K562 (cell line): ENCODE measurements around the gene ZKSCAN1. TPM values are rescaled to one million over a fixed set of nuclear protein-coding genes. Genes with fewer than 3 reads are reported as not detected.

Experiments used
- ATAC-seq: fragments of 200-7000 bp; cut with Tn5 transposase; 3 replicates; pipeline ENCODE4 v1.9.1; 2020; ENCODE audit warnings: moderate library complexity
- BruUV-seq: library from RNA; stranded (reverse); fragments of 400-500 nt; replicated peaks from 2 replicates; lab custom pipeline; 2021; lab: Mats Ljungman, UMichigan
- CTCF ChIA-PET: fragments of 300-600 bp; formaldehyde crosslinking; extraction: SDS; loops from one replicate; lab custom pipeline; 2021; ENCODE audit warnings: low intra/inter-chr PET ratio; lab: Yijun Ruan, JAX
- POLR2A ChIA-PET: fragments of 300-600, 350-650 bp; sonication (Branson Sonifier 250); formaldehyde crosslinking; extraction: SDS; loops from one replicate; lab custom pipeline; 2021; ENCODE audit warnings: antibody characterized with exemption, inconsistent platforms; lab: Yijun Ruan, JAX
- DNase-seq, 4 experiments: peaks; one replicate each; pipeline versions ENCODE4 v3.0.0 to v3.0.0-alpha.2; 2011 to 2018; ENCODE audit warnings: low spot score in 3 of 4, mixed read lengths in 3 of 4; ENCODE audit errors: extremely low read depth in 1 of 4
- FAIRE-seq: peaks from 2 replicates; lab custom pipeline; 2011; peaks lifted over from hg19 to GRCh38; lab: Jason Lieb, UNC
- H2AFZ ChIP-seq: 2 replicates; pipeline ENCODE4 v1.6.0; 2011; ENCODE audit warnings: low read depth, low read length, control low read depth, inconsistent platforms
- H3K27ac ChIP-seq: fragments of 200-600 bp; 3 replicates; pipeline ENCODE4 v1.8.0; 2011; ENCODE audit warnings: low read depth, mild to moderate bottlenecking, control low read depth, inconsistent platforms, low read length, moderate library complexity, mixed read lengths; ENCODE audit errors: extremely low read depth
- H3K27me3 ChIP-seq, 2 experiments: fragments of 300-600 bp in 1 of 2; 2 replicates in 1 of 2; 3 replicates in 1 of 2; pipeline versions ENCODE4 v1.6.0 to v1.8.0; 2011; ENCODE audit warnings: inconsistent platforms in 2 of 2, low read length in 2 of 2, mild to moderate bottlenecking in 1 of 2, mixed read lengths in 1 of 2, moderate library complexity in 1 of 2; ENCODE audit not compliant: control insufficient read depth in 2 of 2, insufficient read depth in 2 of 2
- H3K36me3 ChIP-seq: fragments of 300-600 bp; 3 replicates; pipeline ENCODE4 v1.8.0; 2011; ENCODE audit warnings: mild to moderate bottlenecking, low read length, inconsistent platforms; ENCODE audit not compliant: control insufficient read depth, insufficient read depth
- H3K4me1 ChIP-seq, 2 experiments: fragments of 200-600 bp in 1 of 2; replicated peaks in 1 of 2; 2 replicates in 1 of 2; 3 replicates in 1 of 2; pipeline versions ENCODE4 v1.5.1 to v1.8.0; 2011; ENCODE audit warnings: inconsistent platforms in 2 of 2, low read length in 2 of 2, mild to moderate bottlenecking in 1 of 2, mixed read lengths in 1 of 2, moderate library complexity in 1 of 2; ENCODE audit not compliant: control insufficient read depth in 2 of 2, insufficient read depth in 2 of 2
- H3K4me2 ChIP-seq: 2 replicates; pipeline ENCODE4 v1.6.1; 2011; ENCODE audit warnings: low read length, control low read depth, inconsistent platforms, mixed read lengths; ENCODE audit not compliant: insufficient read depth
- H3K4me3 ChIP-seq: fragments of 200-600 bp; sonication (generic), shearing (Covaris generic); 2 replicates; pipeline ENCODE4 v1.5.1; 2016; ENCODE audit warnings: control low read depth, inconsistent platforms
- H3K79me2 ChIP-seq: fragments of 200-600 bp; 3 replicates; pipeline ENCODE4 v1.8.0; 2011; ENCODE audit warnings: low read length, inconsistent platforms; ENCODE audit not compliant: control insufficient read depth, insufficient read depth
- H3K9ac ChIP-seq, 2 experiments: 2 replicates each; pipeline versions ENCODE4 v1.6.0 to v1.6.1; 2011; ENCODE audit warnings: low read depth in 2 of 2, low read length in 2 of 2, control low read depth in 1 of 2, inconsistent platforms in 1 of 2, mild to moderate bottlenecking in 1 of 2, mixed read lengths in 1 of 2; ENCODE audit not compliant: insufficient read depth in 1 of 2
- H3K9me1 ChIP-seq: one replicate; pipeline ENCODE4 v1.6.0; 2011; ENCODE audit warnings: inconsistent platforms, mild to moderate bottlenecking, low read length, moderate library complexity; ENCODE audit not compliant: control insufficient read depth, insufficient read depth
- H3K9me3 ChIP-seq: replicated peaks from 2 replicates; pipeline ENCODE4 v1.5.1; 2011; ENCODE audit warnings: low read depth, low read length, inconsistent platforms; ENCODE audit not compliant: control insufficient read depth, insufficient read depth
- H4K20me1 ChIP-seq: replicated peaks from 2 replicates; pipeline ENCODE4 v1.6.1; 2011; ENCODE audit warnings: low read length, inconsistent platforms, mixed read lengths; ENCODE audit not compliant: control insufficient read depth, insufficient read depth
- MCM5 ChIP-seq: fragments of 450-650 bp; IDR thresholded peaks from 2 replicates; pipeline ENCODE4 v1.6.1; 2016; ENCODE audit warnings: low read depth
- POLR2A ChIP-seq: fragments of 450-650 bp; conservative IDR thresholded peaks from 2 replicates; pipeline ENCODE4 v1.6.1; 2016
- RBFOX2 ChIP-seq: fragments of 200-400 bp; formaldehyde crosslinking; IDR thresholded peaks from 2 replicates; pipeline ENCODE4 v1.6.1; 2017; ENCODE audit warnings: low read depth, mild to moderate bottlenecking, low read length, moderate library complexity
- SUPT5H ChIP-seq: fragments of 450-650 bp; IDR thresholded peaks from 2 replicates; pipeline ENCODE4 v1.6.1; 2016
- ZNF589 ChIP-seq: fragments of 200-800 bp; sonication (Bioruptor generic); IDR thresholded peaks from 2 replicates; pipeline ENCODE4 v1.6.1; 2016; ENCODE audit warnings: low read depth, missing genetic modification characterization, missing compliant biosample characterization
- WGBS: fragments of 100-300 bp; shearing (Covaris generic); methylation state at CpG from one replicate; pipeline ENCODE4 v1.1.6; 2016; ENCODE audit warnings: low coverage, mixed read lengths; ENCODE audit not compliant: insufficient coverage; ENCODE audit errors: missing lambda C conversion rate; 5-methylcytosine and 5-hydroxymethylcytosine counted together
- in situ Hi-C: fragments of 300-500 bp; cut with MboI; formaldehyde crosslinking; loops from 4 replicates; pipeline ENCODE4 v1.15.0; 2018; ENCODE audit warnings: inconsistent platforms, mixed read lengths
- intact Hi-C: fragments of 100-400 bp; cut with micrococcal nuclease; formaldehyde crosslinking; loops from 2 replicates; pipeline ENCODE4 v1.14.2; 2022
- polyA plus RNA-seq, 8 experiments: library from polyadenylated mRNA; depleted of rRNA in 4 of 8; stranded (reverse) in 5 of 8; unstranded in 3 of 8; fragments of >200 nt; fragmentation: Nextera tagmentation in 2 of 8; fragmentation: Illumina TruSeq in 1 of 8; extraction: Ambion mirVana in 2 of 8; extraction: Trizol in 1 of 8; gene quantifications; 2 replicates each; pipeline versions ENCODE4 v1.2.1 to v1.2.3, GENCODE V29; 2011 to 2014; ENCODE audit warnings: inconsistent platforms in 1 of 8, missing spikeins in 1 of 8
- total RNA-seq, 7 experiments: library from RNA; depleted of rRNA in 6 of 7; stranded (reverse); fragments of >200 nt in 6 of 7; fragmentation: Illumina TruSeq in 2 of 7; extraction: Trizol in 2 of 7; gene quantifications; 2 replicates each; pipeline versions ENCODE4 v1.2.1 to v1.2.3, GENCODE V29; 2011 to 2021; ENCODE audit warnings: low replicate concordance in 1 of 7
- TF ChIP-seq, protein P1 (sequence below): sonication (generic); formaldehyde crosslinking; IDR thresholded peaks from 2 replicates; pipeline ENCODE4 v1.8.1; 2023; ENCODE audit warnings: mild to moderate bottlenecking, missing genetic modification reagents

Gene ZKSCAN1
- total and polyA plus RNA-seq, 9 of the 15 experiments (the other 6 are each of a cell fraction or from before 2014, with no cell fraction given), result 5.3 to 43.0 (median 23.2) TPM

DNA sequence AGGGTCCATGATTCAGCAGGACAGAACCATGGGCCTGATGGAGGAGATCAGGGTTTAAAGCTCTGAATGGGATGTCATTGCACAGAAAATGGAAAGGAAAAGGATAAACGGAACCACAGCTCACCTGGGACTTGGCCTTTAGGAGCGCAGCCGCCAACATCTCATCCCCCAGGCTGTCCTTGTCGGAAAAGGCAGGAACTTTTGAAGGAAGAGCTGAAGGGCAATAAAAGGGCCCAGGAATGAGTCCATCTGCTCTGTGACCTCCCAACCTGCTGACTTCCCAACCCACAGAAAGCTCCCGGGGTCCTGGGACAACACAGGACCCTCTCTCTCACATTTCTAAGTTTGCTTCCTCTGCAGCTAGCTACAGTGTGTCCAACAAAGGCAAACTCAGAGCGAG lies 60.0 kb downstream of the ZKSCAN1 start:
- no peak overlapping the region for H3K4me2 ChIP-seq
- no peak overlapping the region for H2AFZ ChIP-seq
- intact Hi-C loops, result no loop called here
- TF ChIP-seq SUPT5H (peak; percentile 24; the same call in 1 of the 2 replicates), POLR2A (0 out of 2 replicates have a peak, but pooled peaks have one; percentile 18), MCM5 (no peak), RBFOX2 (0 out of 2 replicates have a peak, but pooled peaks have one; percentile 21)
- TF ChIP-seq, all 486 proteins: peak for 3
- no peak overlapping the region for H3K9ac ChIP-seq
- H3K9me3 ChIP-seq, result peaks cover 49% of the 10 kb centered on the region
- DNase-seq, result no peak
- H3K79me2 ChIP-seq, result peaks cover 38% of the 10 kb centered on the region
- in situ Hi-C loops, result no loop called here
- ATAC-seq, result no peak
- H3K27ac ChIP-seq, result no peak overlapping the region
- H3K4me3 ChIP-seq, result no peak overlapping the region
- POLR2A ChIA-PET, result interaction anchor here (0.6 to 5.3 kb wide), 5 partner anchors 8 to 60 kb away, joined by 3 to 32 read pairs (median 6); partner anchors contain the start of gene ZKSCAN1
- no peak for FAIRE-seq
- 95% methylated on average over 6 of the region's 6 CpGs for WGBS
- BruUV-seq, result no TSS peak
- CTCF ChIA-PET, result no interaction called here
- H3K27me3 ChIP-seq, result no peaks in the 10 kb centered on the region
- peaks cover 4% of the 10 kb centered on the region for H3K9me1 ChIP-seq
- H3K36me3 ChIP-seq, result peaks cover 96% of the 10 kb centered on the region
- H3K4me1 ChIP-seq, result peaks cover 2 to 4% of the 10 kb centered on the region in 2 experiments; a peak in 3 of 5 replicates
- H4K20me1 ChIP-seq, result no peaks in the 10 kb centered on the region

DNA sequence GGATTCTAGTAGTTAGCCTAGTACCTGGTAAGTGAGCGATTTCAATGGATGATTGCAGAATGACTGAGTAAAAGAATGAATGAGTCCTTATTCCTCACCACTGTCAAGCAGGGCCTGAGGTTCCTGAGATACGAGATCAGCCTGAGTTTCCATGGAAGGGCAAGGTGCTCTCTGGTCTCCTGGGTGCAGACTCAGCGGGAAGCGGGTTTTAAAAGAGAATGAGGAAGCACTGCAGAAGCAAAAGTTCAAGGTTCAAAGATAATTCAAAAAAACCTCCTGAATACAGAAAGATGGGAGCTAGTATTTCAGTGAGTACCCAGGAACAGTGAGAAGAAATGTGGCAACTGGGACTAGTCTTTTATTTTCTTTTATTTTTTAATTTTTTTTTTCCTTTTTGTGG lies 61.8 kb downstream of the ZKSCAN1 start:
- Histone ChIP-seq H3K4me3 (no peak overlapping the region), H4K20me1 (no peaks in the 10 kb centered on the region), H3K4me2 (no peak overlapping the region), H3K79me2 (peaks cover 50% of the 10 kb centered on the region), H3K9me1 (peaks cover 4% of the 10 kb centered on the region), H3K9ac (no peak overlapping the region), H3K27ac (no peak overlapping the region), H3K27me3 (no peaks in the 10 kb centered on the region), H3K36me3 (peaks cover 79% of the 10 kb centered on the region), H3K9me3 (peaks cover 32% of the 10 kb centered on the region), H3K4me1 (peaks cover 2 to 16% of the 10 kb centered on the region in 2 experiments; a peak in 3 of 5 replicates), H2AFZ (no peak overlapping the region)
- TF ChIP-seq, protein P1, sequence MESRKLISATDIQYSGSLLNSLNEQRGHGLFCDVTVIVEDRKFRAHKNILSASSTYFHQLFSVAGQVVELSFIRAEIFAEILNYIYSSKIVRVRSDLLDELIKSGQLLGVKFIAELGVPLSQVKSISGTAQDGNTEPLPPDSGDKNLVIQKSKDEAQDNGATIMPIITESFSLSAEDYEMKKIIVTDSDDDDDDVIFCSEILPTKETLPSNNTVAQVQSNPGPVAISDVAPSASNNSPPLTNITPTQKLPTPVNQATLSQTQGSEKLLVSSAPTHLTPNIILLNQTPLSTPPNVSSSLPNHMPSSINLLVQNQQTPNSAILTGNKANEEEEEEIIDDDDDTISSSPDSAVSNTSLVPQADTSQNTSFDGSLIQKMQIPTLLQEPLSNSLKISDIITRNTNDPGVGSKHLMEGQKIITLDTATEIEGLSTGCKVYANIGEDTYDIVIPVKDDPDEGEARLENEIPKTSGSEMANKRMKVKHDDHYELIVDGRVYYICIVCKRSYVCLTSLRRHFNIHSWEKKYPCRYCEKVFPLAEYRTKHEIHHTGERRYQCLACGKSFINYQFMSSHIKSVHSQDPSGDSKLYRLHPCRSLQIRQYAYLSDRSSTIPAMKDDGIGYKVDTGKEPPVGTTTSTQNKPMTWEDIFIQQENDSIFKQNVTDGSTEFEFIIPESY (CRISPR knock-in tag), result 0 out of 2 replicates have a peak, but pooled peaks have one; percentile 22
- TF ChIP-seq ZNF589, result no peak
- no peak for DNase-seq
- 100% methylated on average over 4 of the region's 4 CpGs for WGBS
- no TSS peak for BruUV-seq
- ChIA-PET POLR2A (interaction anchor here (1.3 kb wide), 1 partner anchor 10 kb away, joined by 3 read pairs; no protein-coding TSS in a partner anchor), CTCF (no interaction called here)
- FAIRE-seq, result no peak
- intact Hi-C loops (no loop called here), in situ Hi-C loops (no loop called here)
- no peak for ATAC-seq
